IPS-NIHi11 (cell line): Measurements from ENCODE around the gene MBD4.
A peak's percentile ranks its signal among the peaks of the same experiment; 100 is the strongest.
"Not testable (repeated sequence)": the region's sequence is repeated elsewhere in the genome, so short reads cannot be mapped to it uniquely, and the experiment has no call there.

Experiments
- DNase-seq: peaks from one replicate; pipeline ENCODE4 v3.0.0; 2012; ENCODE audit warnings: mixed read lengths, low spot score

MBD4 gene

GRCh38 chr3:129429602-129430001 is 10.1 kb downstream of the MBD4 start:
- DNase-seq: no peak

DNA sequence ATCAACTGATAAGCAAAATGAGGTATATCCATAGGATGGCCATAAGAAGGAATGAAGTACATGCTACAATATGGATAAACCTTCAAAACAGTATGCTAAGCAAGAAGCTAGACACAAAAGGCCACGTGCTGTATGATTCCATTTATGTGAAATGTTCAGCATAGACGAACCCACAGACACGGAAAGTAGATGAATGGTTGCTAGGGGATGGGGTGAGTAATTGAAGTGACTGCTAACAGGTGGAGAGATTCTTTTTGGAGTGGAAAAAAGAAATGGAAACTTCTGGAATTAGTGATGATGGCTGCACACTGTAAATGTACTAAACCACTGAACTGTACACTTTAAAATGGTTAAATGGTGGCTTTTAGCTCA is 10.7 kb downstream of the MBD4 start:
- no peak for DNase-seq

DNA sequence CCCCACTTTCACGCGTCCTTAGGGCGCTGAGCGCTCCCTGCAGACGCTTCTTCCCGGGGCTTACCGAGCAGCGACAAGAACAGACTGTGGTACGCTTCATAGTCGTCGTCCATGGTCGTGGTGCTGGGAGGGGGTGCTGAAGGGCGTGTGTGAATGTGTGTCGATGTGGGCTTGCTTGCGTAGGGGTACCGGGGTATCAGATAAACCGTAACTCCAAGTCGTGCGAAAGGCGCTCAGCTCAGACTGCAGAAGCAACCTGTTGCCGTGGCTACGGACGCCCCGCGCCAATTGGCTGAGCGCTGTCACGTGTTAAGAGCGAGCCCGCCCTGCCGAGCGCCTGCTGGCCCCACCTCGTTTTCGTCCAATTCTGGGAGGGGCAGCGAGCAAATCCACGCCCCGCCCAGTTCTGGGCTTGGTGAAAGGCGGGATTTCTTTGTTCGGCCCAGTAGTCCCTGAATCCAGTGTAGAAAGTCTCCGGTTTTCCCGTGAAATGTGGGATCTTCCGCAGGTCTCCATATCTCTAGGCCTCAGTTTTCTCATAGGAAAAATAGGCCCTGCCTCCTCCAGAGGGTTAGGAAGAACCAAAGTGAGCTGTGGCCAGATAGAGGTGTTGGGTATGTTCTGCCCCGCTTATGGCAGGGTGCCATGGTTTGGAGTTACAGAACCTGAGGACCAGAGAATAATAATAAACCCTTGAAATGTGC is 11.2 kb downstream of the MBD4 start, which contains the start of gene EFCAB12:
Gene EFCAB12 (minus strand): TSS at position 261 of the 704 bp plus-strand sequence. CDS start 148 bp downstream, at position 113.
- DNase-seq: peak; percentile 96

GRCh38 chr3:129428007-129428375 is 11.8 kb downstream of the MBD4 start:
- peak; percentile 19 for DNase-seq

GRCh38 chr3:129425619-129426018 is 14.1 kb downstream of the MBD4 start:
- DNase-seq: no peak

DNA sequence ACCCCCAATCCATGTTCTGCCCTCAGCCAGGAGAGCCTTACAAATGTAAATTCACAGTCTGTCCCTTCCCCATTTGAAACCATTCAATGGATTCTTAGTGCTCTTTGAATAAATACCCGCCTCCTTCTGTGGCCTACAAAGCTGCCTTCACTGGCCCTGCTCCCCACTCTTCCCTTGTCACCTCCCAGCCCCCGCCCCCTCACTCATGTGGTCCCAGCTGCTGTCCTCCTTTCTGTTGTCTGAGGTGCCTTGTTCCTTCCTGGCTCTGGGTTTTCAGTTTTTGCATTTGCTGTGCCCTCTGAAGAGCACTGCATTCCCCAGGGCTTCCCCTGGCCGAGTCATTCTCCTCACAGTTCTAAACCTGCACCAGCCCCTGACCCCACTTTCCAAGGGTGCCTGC is 14.5 kb downstream of the MBD4 start:
- DNase-seq: no peak

- DNase-seq: no peak
These were observed 15.4 kb downstream of the MBD4 start for GRCh38 chr3:129424185-129424841.

DNA sequence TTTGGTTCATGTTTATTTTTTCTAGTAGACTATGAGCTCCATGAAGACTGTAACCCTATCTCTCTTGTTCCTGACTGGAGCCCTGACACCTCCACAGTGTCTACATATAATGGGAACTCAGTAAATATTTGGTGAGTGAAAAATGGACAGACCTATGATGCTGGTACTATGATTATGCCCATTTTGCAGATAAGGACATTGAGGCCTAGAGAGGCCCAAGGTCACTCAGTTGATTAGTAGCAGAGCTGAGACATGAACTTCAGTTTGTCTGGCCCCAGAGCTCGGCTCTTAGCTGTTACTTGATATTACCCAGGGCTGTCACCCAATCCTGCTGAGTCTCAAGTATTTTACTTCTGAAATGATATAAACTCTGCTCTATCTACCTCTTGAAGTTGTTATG is 16.9 kb downstream of the MBD4 start:
- DNase-seq: no peak

DNA sequence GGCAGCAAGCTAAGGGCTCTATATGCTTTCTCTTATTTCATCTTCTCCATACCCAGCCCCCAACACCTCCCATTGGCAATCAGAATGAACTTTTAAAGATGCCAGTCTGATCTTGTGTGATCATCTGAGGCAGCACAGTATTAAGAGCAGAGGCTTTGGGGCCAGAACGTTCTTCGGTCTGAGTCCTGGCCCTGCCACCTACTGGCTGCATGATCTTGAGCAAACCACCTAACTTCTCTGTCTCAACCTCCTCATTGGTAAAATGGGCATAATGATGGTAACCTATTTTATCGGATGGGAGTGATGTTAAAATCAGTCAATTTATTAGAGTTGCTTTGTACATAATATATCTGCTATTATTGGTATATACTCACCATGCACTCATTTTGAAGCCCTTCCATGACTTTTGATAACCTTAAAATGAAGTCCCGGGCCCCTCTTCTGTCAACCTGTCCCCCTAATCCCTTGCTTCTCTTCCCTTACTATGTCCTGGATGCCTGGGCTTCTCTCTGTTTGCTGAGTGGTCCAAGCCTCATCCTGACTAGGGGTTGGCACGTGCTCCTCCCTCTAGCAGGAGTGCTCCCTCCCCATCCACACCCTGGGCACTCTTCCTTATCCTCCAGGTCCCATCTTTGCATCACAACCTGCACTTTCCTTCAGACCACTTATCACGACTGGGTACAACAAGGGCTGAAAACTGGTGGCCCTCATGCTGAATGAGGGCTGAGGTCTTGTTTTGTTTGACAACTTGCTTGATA is 17.6 kb downstream of the MBD4 start:
- DNase-seq: no peak

- DNase-seq: no peak
These were observed 18.4 kb downstream of the MBD4 start for GRCh38 chr3:129421236-129421883.

DNA sequence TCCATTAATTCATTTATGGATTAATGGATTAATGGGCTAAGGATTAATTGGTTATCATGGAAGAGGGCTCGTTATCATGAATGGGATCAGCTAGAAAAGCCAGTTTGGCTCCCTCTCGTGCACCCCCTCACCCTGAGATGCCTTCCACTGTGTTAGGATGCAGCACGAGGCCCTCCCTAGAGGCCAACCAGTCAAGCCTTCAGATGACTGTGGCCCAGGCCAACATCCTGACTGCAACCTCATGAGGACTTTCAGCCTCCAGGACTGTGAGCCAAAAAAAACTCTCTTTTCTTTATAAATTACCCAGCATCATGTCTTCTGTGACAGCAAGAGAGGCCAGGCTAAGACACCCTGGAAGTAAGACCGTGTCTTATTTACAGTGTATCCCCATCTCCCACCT is 20.3 kb downstream of the MBD4 start:
- no peak for DNase-seq

DNA sequence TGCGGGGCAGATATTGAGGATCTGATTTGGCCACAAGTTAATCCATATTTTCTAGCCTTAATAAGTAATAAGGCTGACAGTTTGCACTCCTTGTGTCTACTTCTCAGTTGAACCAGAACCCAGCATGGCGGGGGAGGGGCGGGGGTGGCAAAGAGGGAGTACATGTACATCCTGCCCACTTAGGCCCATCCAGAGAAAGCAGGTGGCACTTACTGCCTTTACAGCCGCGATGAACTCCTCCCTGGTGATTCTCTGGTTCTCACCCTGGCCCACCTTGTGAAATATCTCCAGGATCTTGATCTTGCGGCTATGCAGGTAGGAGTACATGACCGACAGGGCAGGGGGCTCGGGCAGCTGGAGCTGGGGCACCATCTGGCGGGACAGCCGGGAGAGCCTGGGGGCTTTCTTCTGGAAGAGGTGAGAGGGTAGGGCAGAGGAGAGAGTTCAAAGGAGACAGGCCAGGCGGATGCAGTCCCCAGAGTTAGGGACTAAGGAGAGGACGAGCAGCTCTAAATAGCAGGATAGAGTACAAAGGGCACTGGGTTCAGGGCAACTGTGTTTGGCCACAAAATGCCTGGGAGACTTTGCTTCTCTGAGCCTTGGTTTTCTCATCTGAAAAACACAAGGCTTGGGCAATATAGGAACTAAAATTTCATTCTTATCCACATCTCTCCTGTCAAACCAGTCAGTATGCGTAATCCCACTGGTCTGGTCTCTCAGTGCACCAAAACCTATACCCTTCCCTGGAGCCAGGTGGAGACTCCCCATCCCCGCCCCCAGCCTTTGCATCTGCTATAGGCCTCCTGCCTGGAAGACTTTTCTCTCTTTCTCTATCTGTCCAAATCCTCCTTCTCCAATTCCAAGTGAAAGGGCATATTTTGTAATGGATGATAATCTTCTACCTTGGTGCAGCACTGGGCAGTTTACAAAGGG is 21.4 kb downstream of the MBD4 start:
- DNase-seq: no peak

DNA sequence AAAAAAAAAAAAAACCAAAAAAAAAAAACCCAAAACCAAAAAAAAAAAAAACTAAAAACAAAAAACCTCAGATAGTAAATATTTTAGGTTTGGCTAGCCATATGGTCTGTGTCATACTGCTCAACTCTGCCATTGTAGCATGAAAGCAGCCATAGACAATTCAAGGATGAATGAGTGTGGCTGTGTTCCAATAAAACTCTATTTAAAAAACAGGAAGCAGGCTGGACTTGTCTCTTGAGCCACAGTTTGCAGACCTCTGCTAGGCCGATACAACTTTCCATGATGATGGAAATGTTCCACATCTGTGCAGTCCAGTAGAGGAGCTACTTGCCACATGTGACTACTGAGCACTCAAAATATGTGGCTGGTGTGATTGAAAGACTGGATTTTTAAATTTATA is 22.4 kb downstream of the MBD4 start:
- no peak for DNase-seq

DNA sequence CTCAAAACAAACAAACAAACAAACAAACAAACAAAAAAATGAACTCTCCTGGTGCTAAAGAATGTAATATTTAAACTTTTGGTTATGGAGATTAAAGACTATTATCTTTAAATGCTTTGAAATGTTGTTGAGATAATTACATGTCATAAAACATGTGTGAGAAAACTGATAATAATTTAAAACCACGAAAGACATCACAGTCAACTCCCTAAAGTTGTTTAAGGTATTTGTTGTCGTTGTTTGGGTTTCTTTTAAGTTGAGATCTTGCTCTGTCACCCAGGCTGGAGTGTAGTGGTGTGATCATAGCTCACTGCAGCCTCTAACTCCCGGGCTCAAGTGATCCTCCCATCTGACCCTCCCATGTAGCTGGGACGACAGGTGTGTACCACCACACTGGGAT is 23.3 kb downstream of the MBD4 start:
- DNase-seq: no peak

- no peak for DNase-seq
These were observed 23.9 kb downstream of the MBD4 start for GRCh38 chr3:129415830-129416229.

- DNase-seq: no peak
These were observed 24.4 kb downstream of the MBD4 start for GRCh38 chr3:129415378-129415777.

DNA sequence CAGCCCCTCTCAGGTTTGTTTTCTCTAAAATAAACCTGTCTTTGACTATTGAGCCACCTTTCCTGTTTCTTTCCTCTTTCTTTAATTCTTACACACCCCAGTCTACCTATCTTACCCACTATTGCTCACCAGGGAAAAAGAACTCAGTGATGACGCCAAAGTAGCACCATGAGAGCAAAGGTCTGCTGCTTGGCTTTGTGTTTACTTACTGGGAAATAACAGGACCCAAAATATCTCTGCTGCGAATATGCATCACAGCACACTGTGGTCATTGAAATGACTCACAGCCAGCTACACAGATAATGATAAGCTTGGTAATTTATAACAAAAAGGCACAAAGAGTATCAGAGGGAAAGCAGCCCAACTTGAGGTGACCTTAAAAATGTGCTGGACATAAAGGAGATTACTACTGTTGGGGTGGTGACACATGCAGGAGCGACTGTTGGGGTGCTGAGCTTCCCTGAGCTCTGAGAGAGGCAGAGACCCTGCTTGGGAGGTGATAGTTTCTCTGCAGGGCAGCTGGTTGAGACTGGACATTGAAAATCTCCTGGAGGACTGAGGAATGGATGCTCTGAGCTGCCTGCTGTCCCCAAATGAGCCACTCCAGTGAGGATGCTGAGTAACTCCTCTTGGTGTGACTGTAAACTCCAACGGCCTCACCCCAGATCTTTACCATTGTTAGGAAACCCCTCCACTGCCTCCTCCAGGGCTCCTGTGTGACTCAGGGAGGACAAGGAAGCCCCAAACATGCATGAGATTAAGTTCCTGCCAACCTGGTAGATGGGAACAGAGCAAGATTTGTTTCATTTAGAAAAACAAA is 25.9 kb downstream of the MBD4 start:
- DNase-seq: no peak

- not testable (repeated sequence) for DNase-seq
These were observed 26.5 kb downstream of the MBD4 start for GRCh38 chr3:129413238-129413637.

DNA sequence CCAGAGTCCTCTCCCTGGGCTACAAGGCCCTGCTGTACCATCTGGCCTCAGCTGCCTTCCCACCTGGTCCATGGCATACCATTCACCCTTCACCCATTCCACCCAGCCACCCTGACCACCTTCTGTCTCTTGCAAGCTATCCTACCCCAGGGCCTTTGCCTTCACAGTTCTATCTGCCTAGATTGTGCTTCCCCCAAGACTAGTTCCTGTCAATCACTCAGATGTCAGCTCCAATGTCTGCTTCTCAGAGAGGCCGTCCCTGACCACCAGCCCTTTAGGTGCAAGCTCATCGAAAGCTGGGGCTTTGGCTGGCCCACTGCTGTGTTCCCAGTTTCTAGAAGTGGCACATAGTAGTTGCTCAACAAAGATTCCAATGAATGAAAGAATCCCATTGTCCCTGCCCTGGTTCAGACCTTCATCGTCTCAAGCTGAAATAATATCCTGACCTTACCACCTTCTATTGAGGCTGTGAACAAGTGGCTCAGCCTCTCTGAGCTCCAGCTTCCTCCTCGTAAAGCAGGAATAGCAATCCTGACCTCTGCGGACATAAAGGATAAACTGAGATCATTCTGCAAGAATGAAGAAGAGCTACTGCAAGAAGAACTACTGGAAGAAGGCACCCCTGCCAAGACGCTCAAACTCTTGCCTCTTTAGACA is 27.1 kb downstream of the MBD4 start:
- DNase-seq: no peak

GRCh38 chr3:129410971-129411370 is 28.8 kb downstream of the MBD4 start:
- no peak for DNase-seq
